Measurements from ENCODE around the gene C5orf47.

Gene C5orf47

DNA sequence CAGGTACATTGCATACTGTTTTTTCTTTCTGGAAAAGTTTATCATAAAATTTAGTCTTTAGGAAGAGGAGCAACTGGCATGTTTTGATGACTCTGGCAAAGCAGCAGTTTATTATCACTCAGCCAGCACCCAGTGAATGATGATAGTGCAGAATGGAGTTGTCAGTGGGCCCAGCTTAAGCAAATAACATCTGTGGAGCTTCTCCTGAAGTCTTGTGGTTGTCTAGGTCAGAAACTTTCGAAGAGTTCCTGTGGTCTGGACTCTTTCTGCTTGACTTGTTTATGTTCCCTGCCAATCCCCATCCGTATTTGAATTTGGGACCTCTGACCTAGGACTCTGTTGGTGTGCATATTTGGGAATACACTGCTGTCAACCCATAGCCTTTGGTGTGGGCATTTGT, 38.1 kb upstream of the C5orf47 start:
- TF ChIP-seq, protein P1, sequence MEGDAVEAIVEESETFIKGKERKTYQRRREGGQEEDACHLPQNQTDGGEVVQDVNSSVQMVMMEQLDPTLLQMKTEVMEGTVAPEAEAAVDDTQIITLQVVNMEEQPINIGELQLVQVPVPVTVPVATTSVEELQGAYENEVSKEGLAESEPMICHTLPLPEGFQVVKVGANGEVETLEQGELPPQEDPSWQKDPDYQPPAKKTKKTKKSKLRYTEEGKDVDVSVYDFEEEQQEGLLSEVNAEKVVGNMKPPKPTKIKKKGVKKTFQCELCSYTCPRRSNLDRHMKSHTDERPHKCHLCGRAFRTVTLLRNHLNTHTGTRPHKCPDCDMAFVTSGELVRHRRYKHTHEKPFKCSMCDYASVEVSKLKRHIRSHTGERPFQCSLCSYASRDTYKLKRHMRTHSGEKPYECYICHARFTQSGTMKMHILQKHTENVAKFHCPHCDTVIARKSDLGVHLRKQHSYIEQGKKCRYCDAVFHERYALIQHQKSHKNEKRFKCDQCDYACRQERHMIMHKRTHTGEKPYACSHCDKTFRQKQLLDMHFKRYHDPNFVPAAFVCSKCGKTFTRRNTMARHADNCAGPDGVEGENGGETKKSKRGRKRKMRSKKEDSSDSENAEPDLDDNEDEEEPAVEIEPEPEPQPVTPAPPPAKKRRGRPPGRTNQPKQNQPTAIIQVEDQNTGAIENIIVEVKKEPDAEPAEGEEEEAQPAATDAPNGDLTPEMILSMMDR (IDR thresholded peaks at IDR 0.05; ENCODE audit: insufficient read depth, missing control alignments) = no peak
- FAIRE-seq = no peak
- DNase-seq (ENCODE audit: insufficient read length, low spot score) = no peak

DNA sequence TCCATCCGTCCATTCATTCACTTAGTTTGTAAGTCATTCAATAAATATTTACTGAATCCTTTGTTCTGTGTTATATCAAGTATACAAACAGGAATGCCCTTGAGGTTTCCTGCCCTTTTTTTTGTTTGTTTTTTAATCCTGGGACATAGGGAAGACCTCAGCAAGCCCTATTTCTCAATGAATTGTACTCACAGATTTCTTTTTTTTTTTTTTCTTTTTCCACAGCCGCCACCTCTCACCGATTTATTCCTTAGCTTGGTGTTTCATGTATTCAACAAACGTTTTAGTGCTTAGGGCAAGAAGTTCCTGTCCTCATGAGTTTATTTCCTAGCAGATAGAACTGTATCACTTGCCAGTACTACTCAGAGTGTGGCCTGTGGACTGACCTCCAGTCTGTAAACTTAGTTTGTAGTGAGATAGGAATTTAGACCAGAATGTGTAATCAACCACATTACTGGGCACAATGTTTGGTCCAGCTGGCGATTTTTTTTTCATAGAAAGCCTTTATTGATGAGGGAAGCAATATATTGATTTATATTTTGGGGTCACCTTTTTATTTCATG, 35.4 kb upstream of the C5orf47 start:
- FAIRE-seq (no peak), DNase-seq (ENCODE audit: insufficient read length, low spot score) (no peak)
- TF ChIP-seq, protein P1 (IDR thresholded peaks at IDR 0.05; ENCODE audit: insufficient read depth, missing control alignments) = no peak

DNA sequence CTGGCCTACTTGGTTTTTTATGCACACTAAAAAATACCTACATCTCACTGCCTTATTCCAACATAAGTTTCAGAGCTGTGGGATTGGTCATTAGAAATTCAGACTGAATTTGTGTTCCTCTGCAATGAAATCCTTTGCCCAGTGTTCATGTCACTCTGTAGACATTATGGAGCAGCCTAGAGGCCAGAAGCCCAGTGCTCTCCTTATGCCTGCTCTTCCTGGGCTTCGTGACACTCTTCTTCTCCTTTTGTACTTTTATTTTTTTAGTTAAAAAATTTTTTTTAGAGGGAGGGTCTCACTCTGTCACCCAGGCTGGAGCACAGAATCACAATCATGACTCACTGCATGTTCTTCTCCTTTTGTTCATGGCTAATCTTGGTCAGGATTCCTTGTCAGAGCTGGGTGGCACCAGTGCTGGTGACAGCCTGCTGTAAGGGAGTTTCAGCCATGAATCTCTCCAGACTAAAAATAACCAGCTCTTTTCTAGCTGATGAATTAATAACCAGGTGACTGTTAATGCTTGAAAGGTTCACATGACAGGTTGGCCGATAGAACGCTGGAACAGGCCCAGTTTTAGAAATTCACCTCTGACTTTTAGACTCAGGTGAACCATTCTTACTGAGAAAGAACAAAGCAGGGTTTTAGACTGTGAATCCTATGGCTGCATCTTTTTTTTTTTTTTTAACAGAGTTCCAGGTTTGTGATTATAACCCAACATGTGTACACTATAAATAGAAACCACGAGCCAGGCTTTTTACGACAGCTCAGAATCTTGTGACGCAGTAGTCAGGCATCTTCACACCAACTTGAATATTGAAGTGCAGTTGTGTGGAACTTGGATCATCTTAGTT, 34.1 kb upstream of the C5orf47 start:
- no peak for DNase-seq (ENCODE audit: insufficient read length, low spot score)
- TF ChIP-seq, protein P1 (IDR thresholded peaks at IDR 0.05; ENCODE audit: insufficient read depth, missing control alignments) = no peak
- FAIRE-seq = no peak

DNA sequence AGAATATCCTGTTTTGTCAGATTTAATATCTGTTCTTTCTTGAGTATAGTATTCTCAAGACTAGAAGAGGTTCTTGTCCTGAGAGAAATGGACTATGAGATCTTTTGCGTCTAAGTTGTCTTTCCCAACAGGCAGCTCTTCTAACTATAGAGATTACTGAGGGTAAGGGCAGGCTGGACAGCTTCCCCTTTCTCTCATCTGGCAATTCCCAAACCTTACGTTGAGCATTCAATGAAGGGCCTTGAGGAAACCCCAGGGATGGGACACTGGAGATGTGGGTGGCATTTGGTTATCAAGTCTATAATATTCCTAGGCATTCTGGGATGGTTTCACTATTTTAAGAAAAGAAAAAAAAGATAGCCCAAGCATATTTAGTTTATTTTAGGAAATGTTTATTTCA, 28.0 kb upstream of the C5orf47 start:
- DNase-seq (ENCODE audit: insufficient read length, low spot score) (no peak), FAIRE-seq (no peak)
- TF ChIP-seq, protein P1 (IDR thresholded peaks at IDR 0.05; ENCODE audit: insufficient read depth, missing control alignments) = no peak

DNA sequence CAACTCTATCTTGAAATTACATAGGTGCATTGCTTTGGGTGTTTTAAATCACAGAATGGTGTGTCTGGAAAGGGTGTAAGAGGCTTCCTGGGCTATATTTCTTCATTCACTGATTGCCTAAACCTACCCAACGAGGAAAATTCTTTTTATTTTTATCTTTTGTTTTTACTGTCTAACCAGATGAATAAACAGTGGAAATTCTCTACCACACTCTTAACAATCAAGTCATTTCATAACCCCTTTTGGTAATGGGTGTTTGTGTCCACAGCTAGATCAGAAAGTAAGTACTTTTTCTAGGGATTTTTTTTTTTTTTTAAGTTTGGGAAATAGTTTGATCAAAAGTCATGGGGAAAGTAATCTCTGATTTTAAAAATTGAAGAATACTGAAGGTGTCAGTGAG, 27.6 kb upstream of the C5orf47 start:
- TF ChIP-seq, protein P1 (IDR thresholded peaks at IDR 0.05; ENCODE audit: insufficient read depth, missing control alignments) = no peak
- no peak for FAIRE-seq
- DNase-seq (ENCODE audit: insufficient read length, low spot score) = no peak

DNA sequence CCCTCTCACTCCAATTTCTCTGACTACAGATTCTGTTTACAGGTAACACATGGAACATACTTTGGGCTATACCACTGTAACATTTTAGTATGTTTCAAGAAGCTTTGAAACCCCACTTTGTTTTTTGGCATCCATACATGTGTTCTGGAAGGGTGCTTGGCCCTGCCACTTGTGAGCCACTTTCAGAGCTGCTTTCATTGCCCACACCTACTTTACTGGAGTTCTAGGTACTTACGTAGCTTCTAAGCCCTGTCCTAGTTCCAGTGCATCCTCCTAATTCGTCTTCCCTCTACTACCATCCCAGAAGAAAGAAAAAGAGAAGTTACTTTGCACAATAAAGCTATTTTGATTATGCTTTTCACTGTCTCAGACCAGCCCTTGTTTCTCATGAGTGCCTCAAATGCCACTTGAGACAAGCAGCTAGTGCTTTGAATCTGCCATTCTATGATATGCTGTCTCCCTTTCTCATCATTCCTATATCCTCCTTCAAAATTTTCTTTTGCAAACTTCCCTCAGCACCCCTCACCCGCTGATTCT, 26.5 kb upstream of the C5orf47 start:
- TF ChIP-seq, protein P1 (IDR thresholded peaks at IDR 0.05; ENCODE audit: insufficient read depth, missing control alignments) = no peak
- DNase-seq (ENCODE audit: insufficient read length, low spot score) = no peak
- FAIRE-seq = no peak
